Right hindlimb (tissue), 1 donor: ENCODE results near the gene SULT1A1.
"Not testable (repeated sequence)": the region's sequence is repeated elsewhere in the genome, so short reads cannot be mapped to it uniquely, and the experiment has no call there.

Experiments
- DNase-seq: peaks from one replicate; pipeline ENCODE4 v3.0.0-alpha.2; 2018

SULT1A1 gene

GRCh38 chr16:28609631-28610594 is at the start of gene SULT1A1:
TSS of gene SULT1A1 (minus strand) at chr16:28610044. CDS start at chr16:28608855, 1,189 bp downstream.
- DNase-seq: no peak

DNA sequence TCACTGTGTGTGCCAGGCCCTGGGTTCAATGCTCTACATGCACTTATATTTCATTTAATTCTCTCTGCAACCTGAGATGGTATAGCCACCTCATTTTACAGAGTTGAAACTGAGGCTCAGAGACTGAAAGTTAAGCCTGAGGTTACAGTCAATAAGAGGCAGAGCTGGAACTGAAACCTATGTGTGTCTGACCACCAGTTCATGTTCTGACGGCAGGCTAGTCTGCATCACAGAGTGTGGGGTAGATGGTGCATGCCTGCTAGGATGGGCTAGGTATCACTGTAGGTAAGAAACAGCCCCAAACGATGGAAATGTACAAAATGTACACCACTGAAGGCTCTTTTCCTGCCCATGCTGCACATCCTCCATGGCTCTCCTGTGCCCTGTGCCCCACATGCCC is 30.1 kb upstream of the SULT1A1 start:
- DNase-seq: not testable (repeated sequence)

GRCh38 chr16:28638359-28638758 is 28.5 kb upstream of the SULT1A1 start:
- DNase-seq: not testable (repeated sequence)

- DNase-seq: not testable (repeated sequence)
These were observed 27.9 kb upstream of the SULT1A1 start, which contains the start of gene NPIPB8 for GRCh38 chr16:28637765-28638164. TSS of gene NPIPB8 (plus strand) at chr16:28638065. CDS start at chr16:28638361, 296 bp downstream.

DNA sequence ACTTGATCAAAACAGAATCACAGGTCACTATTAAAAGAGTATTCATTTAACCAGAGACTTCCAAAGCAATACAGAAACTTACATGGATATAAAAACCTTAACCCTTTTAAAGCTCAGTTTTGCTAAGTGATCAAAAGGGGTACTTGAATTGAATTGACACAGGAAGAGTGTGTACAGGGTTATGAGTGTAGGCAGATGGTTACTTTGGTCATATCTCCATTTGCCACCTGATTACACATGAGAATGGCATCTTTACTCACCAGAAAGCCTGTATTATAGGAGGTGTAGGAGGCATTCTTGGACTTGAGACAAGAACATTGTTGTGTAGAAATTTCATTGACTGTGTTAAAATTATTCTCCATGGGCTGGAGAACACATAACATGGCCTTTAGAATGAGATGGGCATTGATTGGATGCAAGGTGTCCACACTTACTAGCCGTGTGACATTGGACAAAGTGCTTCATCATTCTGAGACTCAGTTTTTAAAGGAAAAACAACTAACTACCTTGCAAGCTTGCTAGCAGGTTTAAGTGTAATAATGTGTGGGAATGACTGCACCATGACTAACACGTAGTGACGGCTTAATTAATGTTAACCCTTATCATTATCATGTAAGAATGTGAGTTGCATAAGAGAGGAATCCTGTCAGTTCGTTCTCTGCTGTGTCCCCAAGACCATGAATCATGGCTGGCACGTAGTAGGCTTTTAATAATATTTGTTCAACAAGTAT is 26.4 kb upstream of the SULT1A1 start:
- DNase-seq: not testable (repeated sequence)

- DNase-seq: not testable (repeated sequence)
These were observed 21.1 kb upstream of the SULT1A1 start for GRCh38 chr16:28630905-28631304.

- peak; percentile 62 for DNase-seq
These were observed 13.4 kb upstream of the SULT1A1 start for GRCh38 chr16:28623172-28623711.

DNA sequence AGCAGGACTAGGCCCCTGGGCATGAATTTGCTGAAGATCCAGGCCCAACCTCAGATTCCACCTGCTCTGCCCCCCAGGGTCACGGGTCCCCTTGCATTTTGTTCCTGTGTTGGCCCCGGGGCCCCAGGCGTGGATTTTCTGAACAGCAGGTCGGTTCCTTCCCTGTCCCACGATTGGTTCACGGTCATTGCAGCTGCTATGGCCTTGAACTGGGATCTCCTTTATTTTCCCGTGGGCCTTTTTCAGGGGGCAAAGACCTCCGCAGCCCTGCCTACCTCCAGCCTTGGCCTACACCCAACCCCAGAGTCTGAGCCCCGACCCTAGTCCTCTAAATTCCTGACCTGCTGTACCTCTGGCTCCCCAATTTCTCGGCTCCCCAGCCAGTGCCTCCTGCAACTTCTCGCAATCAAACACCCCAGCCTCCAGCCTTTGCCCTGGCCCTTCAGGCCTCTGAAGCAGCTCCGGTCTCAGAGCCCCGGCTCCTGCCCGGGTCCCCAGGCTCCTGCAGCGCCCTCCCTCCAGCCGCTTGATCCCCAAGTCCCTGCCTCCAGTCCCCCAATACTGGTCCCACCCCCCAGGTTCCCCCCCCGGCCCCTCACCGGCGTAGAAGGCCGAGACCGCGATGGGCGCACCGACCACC is 12.8 kb upstream of the SULT1A1 start:
- not testable (repeated sequence) for DNase-seq

DNA sequence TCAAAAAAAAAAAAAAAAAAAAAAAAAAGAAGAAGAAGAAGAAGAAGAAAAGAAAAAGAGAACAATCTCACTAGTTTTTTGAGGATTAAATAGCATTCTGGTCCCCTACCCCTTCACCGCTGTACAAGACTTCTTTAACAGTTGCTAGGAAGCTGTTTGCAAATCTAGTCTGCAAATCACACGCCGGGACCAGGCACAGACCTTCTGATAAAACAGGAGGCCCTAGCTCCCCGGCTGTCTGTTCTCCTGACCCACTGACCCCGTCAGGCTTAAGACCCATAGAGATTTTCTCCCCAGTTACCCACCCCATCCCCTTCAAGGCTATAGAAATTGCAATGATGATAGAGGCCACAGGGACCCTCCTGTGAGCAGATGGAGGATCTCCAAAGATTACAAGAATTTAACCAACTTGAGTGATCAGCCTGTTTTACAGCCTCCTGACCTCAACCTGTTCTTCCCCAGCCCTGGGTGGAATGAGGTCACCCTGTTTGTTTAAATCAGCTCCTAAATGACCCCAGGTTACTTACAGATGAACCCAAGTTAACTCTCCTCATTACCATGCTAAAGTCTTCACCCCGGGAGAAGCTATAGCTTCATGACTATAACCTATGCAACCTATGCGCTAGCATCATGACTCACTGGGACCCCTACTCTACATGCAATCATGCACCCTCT is 11.8 kb upstream of the SULT1A1 start:
- DNase-seq: no peak

GRCh38 chr16:28620316-28620715 is 10.5 kb upstream of the SULT1A1 start:
- not testable (repeated sequence) for DNase-seq

- no peak for DNase-seq
These were observed 8.0 kb upstream of the SULT1A1 start for GRCh38 chr16:28617874-28618273.

DNA sequence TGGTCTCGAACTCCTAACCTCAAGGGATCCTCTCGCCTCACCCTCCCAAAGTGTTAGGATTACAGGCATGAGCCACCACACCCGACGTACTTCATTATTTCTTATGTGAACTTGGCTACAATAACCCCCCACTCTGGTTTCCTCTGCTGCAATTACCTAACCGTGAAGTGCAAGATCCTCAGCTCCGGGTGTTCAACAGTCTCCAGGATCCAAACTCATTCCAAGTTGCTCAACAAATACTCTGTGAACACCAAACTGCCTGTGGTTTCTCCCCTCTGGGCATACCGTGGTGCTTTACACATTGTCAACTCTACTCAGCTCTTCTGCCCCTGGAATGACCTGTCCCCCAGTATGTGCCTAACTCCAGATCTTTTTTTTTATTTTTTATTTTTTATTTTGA is 6.8 kb upstream of the SULT1A1 start:
- DNase-seq: no peak

GRCh38 chr16:28616224-28616577 is 6.4 kb upstream of the SULT1A1 start:
- not testable (repeated sequence) for DNase-seq

DNA sequence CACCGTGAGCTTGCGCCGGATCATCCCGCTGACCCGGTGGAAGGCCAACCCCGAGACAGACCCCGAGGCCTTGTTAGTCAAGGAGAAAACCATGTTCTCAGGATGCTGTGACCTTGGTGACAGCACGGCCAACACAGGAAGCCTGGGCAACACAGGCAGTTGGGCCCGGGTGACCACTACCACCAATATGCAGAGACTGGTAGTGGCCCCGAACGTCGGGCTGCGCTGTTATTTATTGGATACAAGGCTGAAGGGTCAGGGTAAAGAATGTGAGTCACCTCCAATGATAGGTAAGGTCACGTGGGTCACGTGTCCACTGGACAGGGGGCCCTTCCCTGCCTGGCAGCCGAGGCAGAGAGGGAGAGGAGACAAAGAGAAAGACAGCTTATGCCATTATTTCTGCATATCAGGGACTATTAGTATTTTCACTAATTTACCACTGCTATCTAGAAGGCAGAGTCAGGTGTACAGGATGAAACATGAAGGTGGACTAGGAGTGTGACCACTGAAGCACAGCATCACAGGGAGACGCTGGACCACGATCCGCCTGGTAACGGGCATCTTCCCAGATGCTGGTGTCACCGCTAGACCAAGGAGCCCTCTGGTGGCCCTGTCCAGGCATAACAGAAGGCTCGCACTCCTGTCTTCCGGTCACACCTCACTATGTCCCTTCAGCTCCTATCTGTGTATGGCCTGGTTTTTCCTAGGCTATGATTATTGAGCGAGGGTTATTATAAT is 5.8 kb upstream of the SULT1A1 start:
- DNase-seq: not testable (repeated sequence)

DNA sequence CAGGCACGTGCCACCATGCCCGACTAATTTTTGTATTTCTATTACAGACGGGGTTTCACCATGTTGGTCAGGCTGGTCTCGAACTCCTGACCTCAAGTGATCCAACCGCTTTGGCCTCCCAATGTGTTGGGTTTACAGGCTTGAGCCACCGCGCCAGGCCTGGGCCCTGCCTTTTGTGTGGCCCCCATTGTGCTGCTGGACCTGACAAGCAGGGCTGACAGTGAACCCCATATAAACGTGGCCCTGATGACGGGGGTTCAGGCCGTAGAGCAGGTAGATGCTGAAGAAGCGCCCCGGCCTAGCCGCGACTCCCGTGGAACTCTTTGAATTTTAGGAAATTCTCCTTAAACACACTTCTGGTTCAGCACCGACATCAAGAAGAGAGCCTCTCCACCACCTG is 4.7 kb upstream of the SULT1A1 start:
- DNase-seq: not testable (repeated sequence)

- DNase-seq: not testable (repeated sequence)
These were observed 4.1 kb upstream of the SULT1A1 start for GRCh38 chr16:28613912-28614311.

DNA sequence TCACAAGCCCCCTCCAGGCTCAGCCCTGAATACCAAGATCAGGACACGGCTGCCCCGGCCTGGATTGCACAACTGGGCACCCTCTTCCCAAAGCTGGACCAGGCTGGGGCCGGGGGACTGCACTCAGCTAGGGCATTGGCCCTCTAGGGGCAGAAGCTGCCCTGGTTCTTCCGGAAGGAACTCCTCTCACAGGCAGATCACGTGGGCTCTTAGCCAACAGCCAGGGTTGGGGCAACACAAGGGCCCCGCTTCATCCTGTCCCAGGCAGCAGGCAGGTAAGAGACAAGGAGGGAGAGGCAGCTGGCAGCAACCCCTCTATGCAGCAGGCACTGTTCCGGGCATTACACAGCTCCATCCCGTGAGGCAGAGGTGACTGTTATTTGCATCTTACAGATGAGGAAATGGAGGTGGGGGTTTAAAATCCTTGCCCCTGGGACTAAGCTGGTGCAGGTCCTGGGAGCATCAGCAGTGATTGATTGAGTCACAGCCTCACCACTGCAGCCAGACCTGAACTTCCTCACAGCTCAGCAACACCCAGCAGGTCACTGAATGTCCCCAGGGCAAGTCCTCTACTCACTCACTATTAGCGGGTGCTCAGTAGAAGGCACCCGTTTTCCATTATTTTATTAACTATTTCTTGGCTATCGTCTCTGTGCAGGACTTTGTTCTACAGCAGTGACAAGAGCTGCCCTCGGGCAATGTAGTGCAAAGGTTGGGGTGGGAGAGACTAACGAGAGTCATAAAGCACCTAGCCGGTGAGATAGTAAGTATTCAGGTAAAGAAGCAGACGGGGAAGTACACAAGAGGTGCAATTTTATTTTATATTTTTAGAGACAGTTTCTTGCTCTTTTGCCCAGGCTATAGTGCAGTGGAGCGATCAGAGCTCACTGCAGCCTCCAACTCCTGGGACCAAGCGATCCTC is 2.8 kb upstream of the SULT1A1 start:
- not testable (repeated sequence) for DNase-seq

- DNase-seq: no peak
These were observed 849 bp upstream of the SULT1A1 start for GRCh38 chr16:28610595-28611191.

DNA sequence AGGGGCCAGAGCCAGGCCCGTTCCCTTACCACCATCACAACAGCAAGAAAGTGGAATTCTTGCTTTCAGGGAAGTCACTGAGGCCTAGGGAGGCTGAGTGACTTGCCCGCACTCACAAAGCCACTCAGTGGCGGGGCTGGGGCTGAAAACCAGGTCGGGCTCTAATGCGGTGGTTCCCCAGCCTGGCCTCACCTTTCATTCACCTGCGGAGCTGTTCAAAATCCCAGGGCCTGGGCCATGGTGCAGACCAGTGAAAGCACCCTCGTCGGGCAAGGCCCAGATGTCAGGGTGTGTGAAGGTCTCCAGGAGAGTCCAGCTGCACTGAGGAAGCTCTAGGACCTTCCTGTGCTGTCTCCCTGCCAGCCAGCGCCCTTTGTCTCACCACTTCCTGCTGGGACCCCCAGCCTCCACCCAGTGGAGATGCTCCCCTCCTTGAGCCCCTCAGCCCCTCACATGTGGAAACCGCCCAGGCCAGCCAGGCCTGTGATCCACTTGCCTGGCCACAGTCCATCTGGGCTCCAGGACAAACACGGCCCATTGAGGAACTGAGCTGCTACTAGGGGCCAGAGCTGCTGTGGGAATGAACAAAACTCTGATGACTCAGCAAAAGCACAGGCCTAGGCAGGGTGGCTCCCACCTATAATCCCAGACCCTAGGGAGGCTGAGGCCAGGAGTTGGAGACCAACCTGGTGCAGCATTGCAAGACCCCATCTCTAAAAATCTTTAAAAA is 812 bp downstream of the SULT1A1 start:
- DNase-seq: not testable (repeated sequence)
